ENCODE data around the gene SRD5A3. TPM values are rescaled to one million over a fixed set of nuclear protein-coding genes. Genes with fewer than 3 reads are reported as not detected.

SRD5A3 gene
- total and polyA plus RNA-seq, 2 donors = 13.0 to 14.4 TPM

DNA sequence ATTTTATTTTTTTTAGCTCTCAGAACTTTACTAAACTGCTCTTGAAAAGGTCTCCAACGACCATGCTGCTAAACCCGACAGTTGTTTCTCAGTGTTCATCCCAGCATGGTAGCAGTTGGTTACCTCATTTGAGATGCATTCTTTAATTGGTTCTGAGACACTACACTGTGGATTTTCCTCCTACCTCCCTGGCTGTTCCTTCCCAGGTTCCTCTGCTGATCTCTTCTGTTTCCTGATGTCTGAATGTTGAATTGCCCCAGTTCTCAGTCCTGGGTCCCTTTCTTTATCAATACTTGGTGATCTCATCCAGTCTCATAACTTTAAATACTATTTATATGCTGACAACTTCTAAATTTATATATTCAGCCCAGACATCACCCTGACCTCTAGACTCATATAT is 30.7 kb downstream of the SRD5A3 start:
- H3K4me1 ChIP-seq (ENCODE audit: control insufficient read depth in 2 of 2, insufficient read depth in 2 of 2, low read length in 2 of 2) = no peaks in the 10 kb centered on the region
- no peak overlapping the region for H3K27ac ChIP-seq (ENCODE audit: low read depth in 1 of 2, low read length in 1 of 2)
- H3K9me3 ChIP-seq (ENCODE audit: control insufficient read depth in 2 of 2, insufficient read depth in 1 of 2, low read length in 1 of 2) = no peaks in the 10 kb centered on the region
- no peaks in the 10 kb centered on the region for H3K27me3 ChIP-seq (ENCODE audit: control insufficient read depth in 2 of 2, insufficient read depth in 1 of 2, low read length in 1 of 2)
- no peak for DNase-seq (ENCODE audit: low read depth in 6 of 9, low spot score in 9 of 9)
- H3K4me3 ChIP-seq (ENCODE audit: low read length in 2 of 2) = no peak overlapping the region
- no peaks in the 10 kb centered on the region for H3K36me3 ChIP-seq (ENCODE audit: control insufficient read depth in 2 of 2, insufficient read depth in 2 of 2, low read length in 1 of 2)
- 98% methylated on average over 2 of the region's 2 CpGs for WGBS

DNA sequence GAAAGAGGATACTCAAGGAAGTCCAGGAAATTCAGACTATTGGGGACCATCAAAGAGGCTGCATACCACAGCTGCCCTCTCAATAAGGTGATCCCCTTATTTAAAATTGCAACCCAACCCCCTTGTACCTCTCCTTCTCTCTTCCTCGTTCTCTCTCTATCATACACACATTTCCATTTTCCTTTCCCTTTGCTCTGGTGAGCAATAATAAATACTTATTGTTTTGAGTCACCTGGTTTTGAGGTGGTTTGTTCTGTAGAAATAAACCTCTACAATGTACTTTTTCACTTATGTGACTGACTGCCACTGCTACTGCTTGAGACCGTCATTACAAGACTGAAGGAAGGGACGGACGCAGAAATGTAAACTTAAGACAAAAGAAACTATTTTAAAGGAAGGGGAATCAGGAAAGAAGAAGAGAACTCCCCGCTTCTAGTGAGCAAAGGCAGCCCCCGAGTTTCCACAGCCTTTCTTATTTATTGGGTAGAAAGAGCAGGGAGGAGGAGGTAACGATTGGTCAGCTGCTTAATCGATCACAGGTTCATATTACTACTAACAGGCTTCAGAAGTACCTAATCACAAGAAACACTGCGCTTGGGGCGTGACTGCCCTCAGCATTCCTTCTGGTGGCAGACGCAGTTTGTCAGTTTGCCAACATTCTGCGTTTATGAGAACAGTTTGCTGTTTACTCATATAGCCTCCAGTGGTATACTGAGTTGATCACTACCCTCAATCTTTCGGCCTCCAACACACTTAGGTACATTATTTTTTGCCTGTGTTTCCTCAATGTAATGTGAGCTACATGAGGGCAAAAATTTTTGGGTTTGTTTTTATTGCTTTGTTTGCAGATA is 32.8 kb downstream of the SRD5A3 start:
- 97% methylated on average over 13 of the region's 13 CpGs for WGBS
- Histone ChIP-seq H3K36me3 (ENCODE audit: control insufficient read depth in 2 of 2, insufficient read depth in 2 of 2, low read length in 1 of 2) (no peaks in the 10 kb centered on the region), H3K4me3 (ENCODE audit: low read length in 2 of 2) (no peak overlapping the region), H3K27me3 (ENCODE audit: control insufficient read depth in 2 of 2, insufficient read depth in 1 of 2, low read length in 1 of 2) (no peaks in the 10 kb centered on the region), H3K9me3 (ENCODE audit: control insufficient read depth in 2 of 2, insufficient read depth in 1 of 2, low read length in 1 of 2) (no peaks in the 10 kb centered on the region), H3K27ac (ENCODE audit: low read depth in 1 of 2, low read length in 1 of 2) (no peak overlapping the region), H3K4me1 (ENCODE audit: control insufficient read depth in 2 of 2, insufficient read depth in 2 of 2, low read length in 2 of 2) (no peaks in the 10 kb centered on the region)
- DNase-seq (ENCODE audit: low read depth in 6 of 9, low spot score in 9 of 9) = no peak

DNA sequence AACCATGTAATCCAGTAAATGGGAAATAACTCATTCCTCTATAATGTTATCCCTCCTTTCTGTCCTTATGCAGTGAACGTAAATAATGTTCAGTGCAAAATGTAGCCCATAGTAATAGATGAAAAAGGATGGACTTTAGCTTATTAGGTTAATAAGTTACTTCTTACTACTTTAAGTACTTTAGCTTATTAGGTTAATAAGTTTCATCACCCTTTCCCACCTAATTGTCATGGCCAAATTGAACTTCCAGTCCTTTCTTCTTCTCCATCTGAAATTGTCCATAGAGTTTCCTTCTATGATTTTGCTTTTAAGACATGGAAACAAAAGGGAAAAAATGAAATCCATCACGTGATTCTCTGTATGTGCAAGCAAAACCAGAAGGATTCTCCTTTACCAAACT is 34.5 kb downstream of the SRD5A3 start:
- Histone ChIP-seq H3K9me3 (ENCODE audit: control insufficient read depth in 2 of 2, insufficient read depth in 1 of 2, low read length in 1 of 2) (no peaks in the 10 kb centered on the region), H3K4me1 (ENCODE audit: control insufficient read depth in 2 of 2, insufficient read depth in 2 of 2, low read length in 2 of 2) (no peaks in the 10 kb centered on the region), H3K36me3 (ENCODE audit: control insufficient read depth in 2 of 2, insufficient read depth in 2 of 2, low read length in 1 of 2) (no peaks in the 10 kb centered on the region), H3K27ac (ENCODE audit: low read depth in 1 of 2, low read length in 1 of 2) (no peak overlapping the region), H3K27me3 (ENCODE audit: control insufficient read depth in 2 of 2, insufficient read depth in 1 of 2, low read length in 1 of 2) (no peaks in the 10 kb centered on the region), H3K4me3 (ENCODE audit: low read length in 2 of 2) (no peak overlapping the region)
- no peak for DNase-seq (ENCODE audit: low read depth in 6 of 9, low spot score in 9 of 9)
- WGBS = 95% methylated on average over 2 of the region's 2 CpGs

DNA sequence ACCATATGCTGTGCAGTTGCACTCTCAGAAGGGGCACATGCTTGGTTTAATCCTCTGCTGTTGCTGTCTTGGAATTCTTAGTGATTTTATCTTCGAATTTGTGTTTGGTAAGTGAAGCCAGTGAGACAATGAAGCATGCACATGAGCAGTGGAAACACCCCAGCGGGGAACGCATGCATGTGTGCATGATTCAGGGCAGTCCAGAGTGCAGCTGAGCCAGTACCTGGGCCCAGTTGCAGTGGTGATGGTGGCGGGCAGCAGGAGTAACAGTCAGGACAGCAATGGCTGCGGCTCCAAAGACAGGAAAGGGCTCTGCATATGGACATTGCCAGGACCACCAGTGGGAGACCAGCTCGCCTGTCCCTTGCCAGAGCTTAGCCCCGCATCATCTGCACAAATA is 35.5 kb downstream of the SRD5A3 start:
- no peaks in the 10 kb centered on the region for H3K27me3 ChIP-seq (ENCODE audit: control insufficient read depth in 2 of 2, insufficient read depth in 1 of 2, low read length in 1 of 2)
- no peak for DNase-seq (ENCODE audit: low read depth in 6 of 9, low spot score in 9 of 9)
- no peak overlapping the region for H3K4me3 ChIP-seq (ENCODE audit: low read length in 2 of 2)
- no peak overlapping the region for H3K27ac ChIP-seq (ENCODE audit: low read depth in 1 of 2, low read length in 1 of 2)
- H3K36me3 ChIP-seq (ENCODE audit: control insufficient read depth in 2 of 2, insufficient read depth in 2 of 2, low read length in 1 of 2) = no peaks in the 10 kb centered on the region
- no peaks in the 10 kb centered on the region for H3K9me3 ChIP-seq (ENCODE audit: control insufficient read depth in 2 of 2, insufficient read depth in 1 of 2, low read length in 1 of 2)
- no peaks in the 10 kb centered on the region for H3K4me1 ChIP-seq (ENCODE audit: control insufficient read depth in 2 of 2, insufficient read depth in 2 of 2, low read length in 2 of 2)
- over 99% methylated on average over 7 of the region's 7 CpGs for WGBS

DNA sequence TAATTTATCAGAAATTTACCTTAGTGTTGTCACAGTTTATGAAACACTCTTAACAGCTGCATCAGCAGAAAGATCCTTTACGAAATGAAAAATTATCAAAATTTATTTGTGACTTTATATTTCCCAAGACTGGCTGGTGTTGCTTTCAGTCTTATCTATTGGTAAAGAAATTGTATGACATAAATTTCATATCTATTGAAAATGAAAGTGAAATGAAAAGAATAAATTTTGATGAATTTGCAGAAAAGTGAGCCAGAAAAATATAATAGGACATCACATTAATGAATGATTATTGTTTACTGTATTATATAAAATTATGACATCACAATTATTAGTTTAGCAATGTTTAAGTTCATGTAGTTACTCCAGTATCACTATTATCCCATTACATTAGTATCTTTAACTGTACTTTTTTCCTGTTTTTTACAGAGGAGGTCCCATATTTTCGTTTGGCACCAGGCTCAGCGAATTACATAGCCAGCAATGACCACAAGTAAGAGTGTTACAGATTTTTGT is 36.5 kb downstream of the SRD5A3 start:
- Histone ChIP-seq H3K27ac (ENCODE audit: low read depth in 1 of 2, low read length in 1 of 2) (no peak overlapping the region), H3K27me3 (ENCODE audit: control insufficient read depth in 2 of 2, insufficient read depth in 1 of 2, low read length in 1 of 2) (no peaks in the 10 kb centered on the region), H3K9me3 (ENCODE audit: control insufficient read depth in 2 of 2, insufficient read depth in 1 of 2, low read length in 1 of 2) (no peaks in the 10 kb centered on the region), H3K4me3 (ENCODE audit: low read length in 2 of 2) (no peak overlapping the region), H3K4me1 (ENCODE audit: control insufficient read depth in 2 of 2, insufficient read depth in 2 of 2, low read length in 2 of 2) (no peaks in the 10 kb centered on the region), H3K36me3 (ENCODE audit: control insufficient read depth in 2 of 2, insufficient read depth in 2 of 2, low read length in 1 of 2) (no peaks in the 10 kb centered on the region)
- DNase-seq (ENCODE audit: low read depth in 6 of 9, low spot score in 9 of 9) = no peak
- WGBS = 93% methylated on average over 3 of the region's 3 CpGs

DNA sequence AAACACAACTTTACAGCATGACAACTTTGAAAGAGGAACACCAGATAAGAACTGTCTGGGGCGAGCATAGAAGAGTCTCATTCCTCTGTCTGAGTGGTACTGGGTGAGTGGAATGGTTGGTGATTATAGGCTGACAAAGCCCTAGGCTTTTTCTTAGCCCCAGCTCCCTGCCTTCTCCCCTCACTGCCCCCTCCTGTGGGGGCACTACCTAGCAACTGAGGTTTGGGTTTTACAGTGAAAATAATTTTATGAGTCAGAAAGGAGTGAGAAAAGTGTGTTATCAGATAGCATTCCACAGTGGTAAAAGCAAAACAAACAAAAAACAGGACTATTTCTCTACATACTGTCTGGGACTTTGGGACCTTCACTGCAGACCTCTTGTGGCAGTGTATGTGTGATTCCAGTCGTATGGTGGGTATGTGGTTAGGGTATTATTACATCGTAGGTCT is 39.2 kb downstream of the SRD5A3 start:
- H3K4me3 ChIP-seq (ENCODE audit: low read length in 2 of 2) = no peak overlapping the region
- no peaks in the 10 kb centered on the region for H3K36me3 ChIP-seq (ENCODE audit: control insufficient read depth in 2 of 2, insufficient read depth in 2 of 2, low read length in 1 of 2)
- DNase-seq (ENCODE audit: low read depth in 6 of 9, low spot score in 9 of 9) = no peak
- H3K9me3 ChIP-seq (ENCODE audit: control insufficient read depth in 2 of 2, insufficient read depth in 1 of 2, low read length in 1 of 2) = no peaks in the 10 kb centered on the region
- no peaks in the 10 kb centered on the region for H3K27me3 ChIP-seq (ENCODE audit: control insufficient read depth in 2 of 2, insufficient read depth in 1 of 2, low read length in 1 of 2)
- H3K4me1 ChIP-seq (ENCODE audit: control insufficient read depth in 2 of 2, insufficient read depth in 2 of 2, low read length in 2 of 2) = no peaks in the 10 kb centered on the region
- no peak overlapping the region for H3K27ac ChIP-seq (ENCODE audit: low read depth in 1 of 2, low read length in 1 of 2)
- WGBS = 88% methylated on average over 3 of the region's 3 CpGs

DNA sequence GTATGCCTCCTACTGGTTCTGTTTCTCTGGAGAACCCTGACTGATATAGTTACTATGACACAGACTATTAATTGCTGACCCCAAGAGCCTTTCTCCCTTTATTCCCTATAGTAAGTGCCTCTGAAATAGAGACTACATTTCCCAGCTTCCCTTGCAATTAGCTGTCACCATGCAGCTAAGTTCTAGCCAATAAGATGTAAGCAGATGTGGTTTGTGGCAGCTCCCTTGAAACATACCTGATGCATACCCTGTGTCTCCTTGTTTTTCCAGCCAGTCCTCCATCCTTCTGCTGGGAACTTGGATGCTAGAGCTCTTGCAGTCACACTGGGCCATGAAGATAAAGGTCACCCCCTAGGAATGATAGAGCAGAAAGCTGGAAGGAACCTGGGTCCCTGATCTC is 40.0 kb downstream of the SRD5A3 start:
- no peak overlapping the region for H3K4me3 ChIP-seq (ENCODE audit: low read length in 2 of 2)
- H3K27ac ChIP-seq (ENCODE audit: low read depth in 1 of 2, low read length in 1 of 2) = no peak overlapping the region

DNA sequence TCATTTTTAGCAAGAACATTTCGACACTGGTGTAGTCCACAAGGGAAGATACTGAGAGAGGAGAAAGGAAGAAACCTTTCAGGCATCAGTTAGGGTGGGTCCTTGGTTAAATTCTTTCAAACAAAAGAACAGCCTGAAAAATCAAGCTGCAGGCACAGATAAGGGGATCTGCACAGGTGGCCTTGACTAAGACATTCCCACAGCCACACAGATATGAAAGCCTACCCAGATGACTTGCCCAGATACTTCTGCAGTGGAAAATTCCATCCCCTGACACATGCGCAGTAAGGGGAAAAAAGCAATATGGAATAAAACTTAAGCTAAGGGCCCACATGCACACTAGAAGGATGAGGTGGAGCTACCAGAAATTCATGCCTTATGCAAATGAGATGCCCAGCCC is 40.8 kb downstream of the SRD5A3 start:
- H3K27ac ChIP-seq (ENCODE audit: low read depth in 1 of 2, low read length in 1 of 2) = no peak overlapping the region
- WGBS = 90% methylated on average over 2 of the region's 2 CpGs
- no peaks in the 10 kb centered on the region for H3K36me3 ChIP-seq (ENCODE audit: control insufficient read depth in 2 of 2, insufficient read depth in 2 of 2, low read length in 1 of 2)
- no peaks in the 10 kb centered on the region for H3K4me1 ChIP-seq (ENCODE audit: control insufficient read depth in 2 of 2, insufficient read depth in 2 of 2, low read length in 2 of 2)
- H3K9me3 ChIP-seq (ENCODE audit: control insufficient read depth in 2 of 2, insufficient read depth in 1 of 2, low read length in 1 of 2) = no peaks in the 10 kb centered on the region
- H3K4me3 ChIP-seq (ENCODE audit: low read length in 2 of 2) = no peak overlapping the region
- DNase-seq (ENCODE audit: low read depth in 6 of 9, low spot score in 9 of 9) = no peak
- H3K27me3 ChIP-seq (ENCODE audit: control insufficient read depth in 2 of 2, insufficient read depth in 1 of 2, low read length in 1 of 2) = no peaks in the 10 kb centered on the region

More for the DNA sequence above, 40.0 kb downstream of the SRD5A3 start:
- Histone ChIP-seq H3K27me3 (ENCODE audit: control insufficient read depth in 2 of 2, insufficient read depth in 1 of 2, low read length in 1 of 2) (no peaks in the 10 kb centered on the region), H3K4me1 (ENCODE audit: control insufficient read depth in 2 of 2, insufficient read depth in 2 of 2, low read length in 2 of 2) (no peaks in the 10 kb centered on the region), H3K36me3 (ENCODE audit: control insufficient read depth in 2 of 2, insufficient read depth in 2 of 2, low read length in 1 of 2) (no peaks in the 10 kb centered on the region), H3K9me3 (ENCODE audit: control insufficient read depth in 2 of 2, insufficient read depth in 1 of 2, low read length in 1 of 2) (no peaks in the 10 kb centered on the region)
- peak in 2 of 9 donors; percentile 28 to 50 for DNase-seq (ENCODE audit: low read depth in 6 of 9, low spot score in 9 of 9)

DNA sequence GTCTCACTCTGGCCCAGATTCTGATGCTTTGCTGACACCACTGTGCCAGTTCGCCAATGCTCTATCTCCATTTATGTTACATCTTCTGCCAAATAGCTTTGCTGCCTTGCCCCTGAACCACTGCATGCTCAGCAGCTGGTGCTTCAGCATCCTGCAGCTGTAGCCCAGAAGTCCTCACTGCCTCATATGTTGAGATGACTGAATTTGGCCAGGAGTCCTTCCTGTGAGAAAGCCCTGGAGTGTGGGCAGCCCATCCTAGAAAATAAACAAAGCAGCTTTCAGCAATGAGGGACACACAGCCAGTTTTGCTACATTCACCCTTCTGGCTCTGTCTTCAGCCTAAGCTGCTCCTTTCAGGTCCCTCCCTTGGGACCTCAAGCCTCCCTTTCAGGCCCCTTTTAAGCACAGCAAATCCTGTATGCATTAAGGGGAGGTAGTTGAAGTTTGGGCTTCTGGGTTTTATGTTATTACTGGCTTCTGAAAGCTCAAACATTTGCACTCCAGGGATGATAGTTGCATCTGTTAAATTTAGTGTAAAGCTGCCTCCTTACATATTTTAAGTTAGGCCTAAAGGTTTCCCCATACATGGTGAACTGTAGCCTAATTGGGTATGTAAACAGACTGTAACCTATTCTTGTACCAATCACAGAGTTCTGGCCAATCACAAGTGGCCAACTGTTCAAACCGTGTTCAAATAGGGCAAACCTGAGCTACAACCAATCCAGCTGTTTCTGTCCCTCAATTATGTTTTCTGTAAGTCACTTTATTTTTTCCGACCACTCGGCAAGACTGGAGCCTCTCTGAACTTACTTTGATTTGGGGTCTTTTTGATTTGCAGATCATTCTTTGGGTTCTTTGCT is 47.6 kb downstream of the SRD5A3 start:
- no peak overlapping the region for H3K27ac ChIP-seq (ENCODE audit: low read depth in 1 of 2, low read length in 1 of 2)
- H3K4me1 ChIP-seq (ENCODE audit: control insufficient read depth in 2 of 2, insufficient read depth in 2 of 2, low read length in 2 of 2) = peaks cover 19% of the 10 kb centered on the region in 2 donors
- no peaks in the 10 kb centered on the region for H3K9me3 ChIP-seq (ENCODE audit: control insufficient read depth in 2 of 2, insufficient read depth in 1 of 2, low read length in 1 of 2)
- no peak for DNase-seq (ENCODE audit: low read depth in 6 of 9, low spot score in 9 of 9)
- H3K4me3 ChIP-seq (ENCODE audit: low read length in 2 of 2) = no peak overlapping the region
- H3K36me3 ChIP-seq (ENCODE audit: control insufficient read depth in 2 of 2, insufficient read depth in 2 of 2, low read length in 1 of 2) = no peaks in the 10 kb centered on the region
- WGBS = 97% methylated on average over 4 of the region's 4 CpGs
- H3K27me3 ChIP-seq (ENCODE audit: control insufficient read depth in 2 of 2, insufficient read depth in 1 of 2, low read length in 1 of 2) = no peaks in the 10 kb centered on the region
